Ectodermal cell (in vitro differentiated cells): ENCODE results near the gene CYP4F12.

ENCODE experiments used
- H3K27ac ChIP-seq: 2 replicates; pipeline ENCODE4 v1.7.0; 2013; ENCODE audit warnings: mild to moderate bottlenecking, low read depth, low read length; ENCODE audit not compliant: insufficient read depth, poor library complexity, severe bottlenecking
- H3K27me3 ChIP-seq: 2 replicates; pipeline ENCODE4 v1.7.0; 2013; ENCODE audit warnings: mild to moderate bottlenecking, low read length; ENCODE audit not compliant: insufficient read depth, control insufficient read depth, poor library complexity, severe bottlenecking
- H3K36me3 ChIP-seq: one replicate; pipeline ENCODE4 v1.7.0; 2013; ENCODE audit warnings: low read length; ENCODE audit not compliant: control insufficient read depth, insufficient read depth
- H3K4me1 ChIP-seq: one replicate; pipeline ENCODE4 v1.7.0; 2013; ENCODE audit warnings: low read length; ENCODE audit not compliant: control insufficient read depth, insufficient read depth
- H3K4me3 ChIP-seq: 2 replicates; pipeline ENCODE4 v1.7.0; 2013; ENCODE audit warnings: low read depth, low read length, control low read depth; ENCODE audit not compliant: insufficient read depth
- H3K9me3 ChIP-seq: 2 replicates; pipeline ENCODE4 v1.7.0; 2013; ENCODE audit warnings: mild to moderate bottlenecking, low read length, moderate library complexity; ENCODE audit not compliant: control insufficient read depth
- WGBS, 2 experiments: methylation state at CpG; one replicate each; pipeline ENCODE4 v1.1.7; 2013; ENCODE audit warnings: missing lambda C conversion rate in 2 of 2; 5-methylcytosine and 5-hydroxymethylcytosine counted together

The CYP4F12 gene

DNA sequence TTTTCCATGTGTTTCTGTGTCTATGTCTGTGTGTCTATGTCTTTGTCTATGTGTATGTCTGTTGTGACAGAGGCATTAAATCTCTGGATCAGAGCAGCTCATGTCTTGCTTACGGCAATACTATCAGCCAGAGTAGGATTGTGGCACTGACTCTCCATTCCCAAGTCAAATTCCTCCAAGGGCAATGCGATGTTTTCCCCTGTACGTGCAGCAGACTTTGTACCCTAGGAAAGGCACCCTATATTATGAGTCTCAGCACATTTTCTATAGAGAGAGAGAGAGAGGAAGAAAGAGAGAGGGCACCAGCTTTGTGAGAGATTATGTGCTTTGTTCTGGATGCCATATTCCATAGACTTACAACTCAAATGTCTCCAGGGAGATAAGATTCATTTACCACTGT, 21.1 kb upstream of the CYP4F12 start:
- H3K9me3 ChIP-seq: peaks cover 14% of the 10 kb centered on the region
- no peaks in the 10 kb centered on the region for H3K4me1 ChIP-seq
- no peak overlapping the region for H3K4me3 ChIP-seq
- H3K27ac ChIP-seq: no peak overlapping the region
- no peaks in the 10 kb centered on the region for H3K36me3 ChIP-seq
- 67 to 69% methylated on average over 3 of the region's 3 CpGs for WGBS, 2 experiments
- H3K27me3 ChIP-seq: no peaks in the 10 kb centered on the region

DNA sequence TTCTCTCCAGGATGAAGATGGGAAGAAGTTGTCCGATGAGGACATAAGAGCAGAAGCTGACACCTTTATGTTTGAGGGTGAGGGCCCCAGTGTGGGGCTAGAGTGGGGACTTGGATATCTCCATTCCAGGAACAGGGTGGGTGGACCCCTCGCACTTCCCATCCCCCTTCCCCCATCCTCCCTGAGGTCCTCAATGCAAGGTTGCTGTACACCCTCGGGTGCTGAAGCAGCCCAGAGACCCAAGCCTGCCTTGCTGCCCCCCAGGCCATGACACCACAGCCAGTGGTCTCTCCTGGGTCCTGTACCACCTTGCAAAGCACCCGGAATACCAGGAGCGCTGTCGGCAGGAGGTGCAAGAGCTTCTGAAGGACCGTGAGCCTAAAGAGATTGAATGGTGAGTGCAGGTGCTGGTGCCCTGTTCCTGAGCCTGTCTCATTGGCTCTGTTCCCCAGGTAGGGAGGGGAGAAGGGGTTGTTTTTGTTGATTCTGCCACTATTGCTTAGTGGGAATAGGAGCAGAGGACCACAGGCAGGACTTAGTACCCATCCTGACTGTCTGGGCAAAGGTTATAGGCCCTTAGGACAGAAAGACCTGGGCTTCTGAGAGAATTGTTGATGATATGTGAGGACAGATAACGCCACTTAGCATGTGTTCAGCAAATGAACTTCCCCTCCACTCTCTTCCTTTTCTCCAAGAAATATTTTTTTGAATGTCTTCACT, 20.2 kb upstream of the CYP4F12 start:
- whole genome bisulfite sequencing, 2 experiments: 71% methylated on average over 7 to 8 of the region's 8 CpGs
- H3K9me3 ChIP-seq: peaks cover 14% of the 10 kb centered on the region

DNA sequence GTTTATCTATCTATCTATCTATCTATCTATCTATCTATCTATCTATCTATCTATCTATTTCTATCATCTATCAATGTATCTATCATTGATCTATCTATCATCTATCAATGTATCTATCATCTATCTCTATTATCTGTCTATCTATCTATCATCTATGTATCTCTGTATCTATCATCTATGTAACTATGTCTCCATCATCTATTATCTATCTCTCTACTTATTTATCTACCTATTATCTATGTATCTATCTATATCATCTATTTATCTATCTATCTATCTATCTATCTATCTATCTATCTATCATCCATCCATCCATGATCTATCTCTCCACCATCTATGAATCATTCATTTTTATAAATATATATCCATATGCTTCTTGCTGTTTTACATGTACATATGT, 16.4 kb upstream of the CYP4F12 start:
- Histone ChIP-seq H3K9me3 (peaks cover 16% of the 10 kb centered on the region), H3K27me3 (no peaks in the 10 kb centered on the region), H3K36me3 (no peaks in the 10 kb centered on the region), H3K4me1 (no peaks in the 10 kb centered on the region), H3K27ac (no peak overlapping the region), H3K4me3 (no peak overlapping the region)

More for the DNA sequence above, 20.2 kb upstream of the CYP4F12 start:
- no peaks in the 10 kb centered on the region for H3K36me3 ChIP-seq
- H3K27me3 ChIP-seq: no peaks in the 10 kb centered on the region
- no peaks in the 10 kb centered on the region for H3K4me1 ChIP-seq
- H3K4me3 ChIP-seq: no peak overlapping the region
- no peak overlapping the region for H3K27ac ChIP-seq

DNA sequence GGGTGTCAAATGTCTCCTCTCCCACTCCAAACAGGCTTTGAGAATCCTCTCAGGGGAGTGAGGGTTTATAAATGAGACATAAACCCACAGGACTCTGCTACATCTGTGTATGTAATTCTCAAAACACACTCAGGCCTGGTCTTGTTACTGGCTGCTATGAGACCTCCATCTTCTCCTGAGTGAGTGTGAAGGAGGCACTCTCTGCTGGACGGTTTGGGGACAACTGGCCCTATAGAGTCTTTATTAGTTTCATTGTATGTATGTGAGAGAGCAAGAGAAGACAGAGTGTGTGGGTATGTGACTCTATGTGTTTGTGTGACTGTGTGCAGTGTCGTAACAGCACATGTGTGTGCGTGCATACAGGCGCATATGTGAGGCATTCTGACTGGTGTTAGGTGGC, 9.6 kb upstream of the CYP4F12 start:
- no peak overlapping the region for H3K4me3 ChIP-seq
- 74 to 81% methylated on average over 4 of the region's 4 CpGs for WGBS, 2 experiments
- H3K27ac ChIP-seq: no peak overlapping the region
- H3K36me3 ChIP-seq: no peaks in the 10 kb centered on the region
- H3K27me3 ChIP-seq: no peaks in the 10 kb centered on the region
- peaks cover 11% of the 10 kb centered on the region for H3K9me3 ChIP-seq
- H3K4me1 ChIP-seq: no peaks in the 10 kb centered on the region

DNA sequence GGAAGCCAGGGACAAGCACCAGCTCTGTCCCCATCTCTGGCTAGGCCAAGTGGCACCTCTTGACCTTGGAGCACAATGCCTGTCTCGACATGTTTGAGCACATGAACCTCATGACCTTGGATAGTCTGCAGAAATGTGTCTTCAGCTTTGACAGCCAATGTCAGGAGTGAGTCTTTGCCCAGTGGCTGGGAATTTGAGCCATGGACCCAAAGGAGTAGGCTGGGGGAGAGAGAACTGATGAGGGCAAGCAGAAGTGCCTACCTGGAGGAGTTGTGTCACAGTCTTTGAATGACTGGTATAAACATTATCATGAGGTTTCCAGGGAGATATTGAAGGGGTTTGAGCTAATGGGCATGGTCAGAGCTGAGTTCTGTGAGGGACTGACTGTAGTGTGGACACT, 6.7 kb upstream of the CYP4F12 start:
- Histone ChIP-seq H3K27me3 (no peaks in the 10 kb centered on the region), H3K4me1 (no peaks in the 10 kb centered on the region), H3K9me3 (peaks cover 18% of the 10 kb centered on the region), H3K27ac (no peak overlapping the region), H3K4me3 (no peak overlapping the region), H3K36me3 (no peaks in the 10 kb centered on the region)
- WGBS, 2 experiments: 18 to 37% methylated on average over 1 of the region's 1 CpG

DNA sequence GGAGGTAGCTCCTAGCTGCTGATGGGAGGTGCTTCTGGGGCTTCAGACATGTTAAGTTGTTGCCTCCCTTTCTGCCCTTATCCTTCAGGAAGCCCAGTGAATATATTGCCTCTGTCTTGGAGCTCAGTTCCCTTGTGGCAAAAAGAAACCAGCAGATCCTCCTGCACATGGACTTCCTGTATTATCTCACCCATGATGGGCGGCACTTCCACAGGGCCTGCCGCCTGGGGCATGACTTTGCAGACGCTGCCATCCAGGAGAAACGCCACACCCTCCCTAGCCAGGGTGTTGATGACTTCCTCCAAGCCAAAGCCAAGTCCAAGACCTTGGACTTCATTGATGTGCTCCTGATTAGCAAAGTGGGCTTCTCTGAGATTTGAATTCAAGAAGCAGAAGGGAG, 6.0 kb upstream of the CYP4F12 start:
- Histone ChIP-seq H3K4me1 (no peaks in the 10 kb centered on the region), H3K27me3 (no peaks in the 10 kb centered on the region), H3K9me3 (peaks cover 18% of the 10 kb centered on the region), H3K27ac (no peak overlapping the region), H3K4me3 (no peak overlapping the region), H3K36me3 (no peaks in the 10 kb centered on the region)
- 61 to 64% methylated on average over 4 of the region's 4 CpGs for WGBS, 2 experiments

DNA sequence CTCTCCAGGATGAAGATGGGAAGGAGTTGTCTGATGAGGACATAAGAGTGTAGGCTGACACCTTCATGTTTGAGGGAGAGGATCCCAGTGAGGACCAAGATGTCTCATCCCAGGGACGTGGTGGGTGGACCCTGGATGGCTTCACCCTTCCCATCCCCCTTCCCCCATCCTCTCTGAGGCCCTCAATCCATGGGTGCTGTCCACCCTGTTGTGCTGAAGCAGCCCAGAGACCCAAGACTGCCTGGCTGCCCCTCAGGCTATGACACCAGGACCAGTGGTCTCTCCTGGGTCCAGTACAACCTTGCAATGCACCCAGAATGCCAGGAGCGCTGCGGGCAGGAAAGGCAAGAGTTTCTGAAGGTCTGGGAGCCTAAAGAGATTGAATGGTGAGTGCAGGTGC, 3.4 kb upstream of the CYP4F12 start:
- Histone ChIP-seq H3K9me3 (peaks cover 18% of the 10 kb centered on the region), H3K4me3 (no peak overlapping the region), H3K36me3 (no peaks in the 10 kb centered on the region), H3K27me3 (no peaks in the 10 kb centered on the region), H3K4me1 (no peaks in the 10 kb centered on the region), H3K27ac (no peak overlapping the region)
- WGBS, 2 experiments: 50 to 53% methylated on average over 3 of the region's 3 CpGs

DNA sequence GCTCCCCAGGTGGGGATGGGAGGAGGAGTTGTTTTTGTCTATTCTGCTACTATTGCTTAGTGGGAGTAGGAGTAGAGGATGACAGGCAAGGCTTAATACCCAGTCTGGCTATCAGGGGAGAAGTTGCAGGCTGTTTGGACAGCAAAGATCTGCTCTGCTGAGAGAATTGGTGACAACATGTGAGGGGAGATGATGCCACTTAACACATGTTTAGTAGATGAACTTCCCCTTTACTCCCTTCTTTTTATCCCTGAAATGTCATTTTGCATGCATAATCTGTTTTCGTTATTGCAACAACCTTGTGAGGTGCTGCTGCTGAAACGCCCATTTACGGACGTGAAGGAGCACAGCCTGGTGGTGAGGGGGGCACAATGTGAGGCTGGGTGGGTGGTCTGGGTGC, 3.0 kb upstream of the CYP4F12 start:
- 75 to 87% methylated on average over 4 of the region's 4 CpGs for WGBS, 2 experiments
- no peaks in the 10 kb centered on the region for H3K27me3 ChIP-seq
- no peaks in the 10 kb centered on the region for H3K4me1 ChIP-seq
- no peak overlapping the region for H3K27ac ChIP-seq
- no peaks in the 10 kb centered on the region for H3K36me3 ChIP-seq
- peaks cover 18% of the 10 kb centered on the region for H3K9me3 ChIP-seq
- H3K4me3 ChIP-seq: no peak overlapping the region

DNA sequence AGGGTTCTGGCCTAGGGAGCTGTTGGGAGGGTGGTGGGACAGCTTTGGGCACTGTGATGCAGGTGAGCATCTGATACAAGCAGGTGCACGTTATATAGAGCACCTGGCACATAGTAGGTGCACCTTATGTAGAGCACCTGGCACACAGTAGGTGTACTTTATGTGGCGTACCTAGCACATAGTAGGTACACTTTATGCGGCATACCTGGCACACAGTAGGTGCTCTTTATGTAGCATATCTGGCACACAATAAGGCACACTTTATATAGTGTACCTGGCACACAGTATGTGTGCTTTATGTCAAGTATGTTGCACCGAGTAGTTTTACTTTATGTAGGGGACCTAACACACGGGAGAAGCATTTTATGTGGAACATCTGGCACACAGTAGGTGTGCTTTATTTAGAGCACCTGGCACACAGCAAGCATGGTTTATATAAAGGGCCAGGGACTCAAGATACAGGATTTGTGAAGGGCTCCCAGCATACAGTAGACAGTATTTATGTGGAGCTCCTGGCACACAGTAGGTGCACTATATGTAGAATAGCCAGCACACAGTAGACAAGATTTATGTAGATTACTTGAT, 1.6 kb upstream of the CYP4F12 start:
- 76 to 77% methylated on average over 5 of the region's 5 CpGs for WGBS, 2 experiments
- peaks cover 8% of the 10 kb centered on the region for H3K9me3 ChIP-seq
- no peaks in the 10 kb centered on the region for H3K4me1 ChIP-seq
- no peak overlapping the region for H3K27ac ChIP-seq
- no peaks in the 10 kb centered on the region for H3K27me3 ChIP-seq
- no peaks in the 10 kb centered on the region for H3K36me3 ChIP-seq
- no peak overlapping the region for H3K4me3 ChIP-seq

DNA sequence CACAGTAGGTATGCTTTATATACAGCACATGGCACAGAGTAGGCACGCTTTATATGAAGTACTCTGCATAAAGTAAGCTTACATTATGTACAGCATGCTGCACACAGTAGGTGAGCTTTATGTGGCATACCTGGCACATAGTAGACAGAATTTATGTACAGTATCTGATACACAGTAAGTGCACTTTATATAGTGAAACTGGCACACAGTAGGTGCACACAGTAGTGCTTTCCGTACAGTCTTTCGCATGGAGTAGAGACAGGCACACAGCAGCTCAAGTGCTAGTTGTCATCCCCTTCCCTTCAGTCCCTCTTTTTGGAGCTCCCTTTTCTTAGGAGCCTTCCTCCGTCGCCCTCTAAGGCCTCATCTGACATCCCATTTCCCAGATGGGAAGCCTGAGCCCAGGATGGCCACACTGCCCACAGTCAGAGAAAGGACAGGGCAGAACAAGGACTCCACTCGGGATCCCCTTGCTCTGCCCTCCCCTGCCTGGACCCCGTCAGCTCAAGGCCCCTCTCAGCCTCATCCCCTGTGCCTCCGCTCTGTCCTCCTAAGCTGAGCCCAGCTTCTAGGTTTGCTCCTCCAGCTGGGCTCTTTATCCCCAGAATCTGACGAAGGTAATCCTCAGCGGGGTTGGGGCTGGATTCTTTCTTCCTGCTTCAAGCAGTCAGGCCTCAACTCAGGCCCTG, 852 bp upstream of the CYP4F12 start:
- 55% methylated on average over 10 of the region's 10 CpGs for WGBS, 2 experiments

More for the DNA sequence above, 852 bp upstream of the CYP4F12 start:
- H3K4me3 ChIP-seq: no peak overlapping the region
- no peak overlapping the region for H3K27ac ChIP-seq
- no peaks in the 10 kb centered on the region for H3K27me3 ChIP-seq
- no peaks in the 10 kb centered on the region for H3K4me1 ChIP-seq
- H3K36me3 ChIP-seq: no peaks in the 10 kb centered on the region
- H3K9me3 ChIP-seq: peaks cover 8% of the 10 kb centered on the region
